Retinal pigment epithelial cell (primary cell): ENCODE measurements around the gene EDIL3.
"Not testable (repeated sequence)": the region's sequence is repeated elsewhere in the genome, so short reads cannot be mapped to it uniquely, and the experiment has no call there.

Source experiments
- DNase-seq: peaks from one replicate; pipeline ENCODE4 v3.0.0-alpha.2; 2010; ENCODE audit warnings: low read depth
- H3K4me3 ChIP-seq: 2 replicates; pipeline ENCODE4 v1.5.1; 2011; ENCODE audit warnings: mild to moderate bottlenecking, low read length, control low read depth, moderate library complexity
- TF ChIP-seq, protein P1 (sequence below): conservative IDR thresholded peaks from 2 replicates; pipeline ENCODE4 v1.5.1; 2011; ENCODE audit warnings: low read depth, low read length, control low read depth, inconsistent platforms

Gene EDIL3

DNA sequence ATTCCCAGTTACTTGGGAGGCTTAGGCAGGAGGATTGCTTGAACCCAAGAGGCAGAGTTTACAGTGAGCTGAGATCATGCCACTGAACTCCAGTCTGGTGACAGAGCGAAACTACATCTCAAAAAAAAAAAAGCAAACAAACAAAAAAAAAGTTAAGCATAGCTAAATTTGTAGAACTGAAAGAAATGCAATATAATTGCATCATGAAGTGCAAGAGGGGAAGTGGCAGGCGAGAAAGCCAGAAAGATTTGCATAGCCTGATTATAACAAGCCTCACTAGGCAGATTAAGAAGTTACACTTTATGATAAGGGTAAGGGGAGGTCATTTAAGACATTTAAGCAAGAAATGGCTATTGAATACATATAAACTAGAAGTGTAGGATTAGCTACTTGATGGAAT lies 187.1 kb downstream of the EDIL3 start:
- DNase-seq, result no peak
- TF ChIP-seq, protein P1, sequence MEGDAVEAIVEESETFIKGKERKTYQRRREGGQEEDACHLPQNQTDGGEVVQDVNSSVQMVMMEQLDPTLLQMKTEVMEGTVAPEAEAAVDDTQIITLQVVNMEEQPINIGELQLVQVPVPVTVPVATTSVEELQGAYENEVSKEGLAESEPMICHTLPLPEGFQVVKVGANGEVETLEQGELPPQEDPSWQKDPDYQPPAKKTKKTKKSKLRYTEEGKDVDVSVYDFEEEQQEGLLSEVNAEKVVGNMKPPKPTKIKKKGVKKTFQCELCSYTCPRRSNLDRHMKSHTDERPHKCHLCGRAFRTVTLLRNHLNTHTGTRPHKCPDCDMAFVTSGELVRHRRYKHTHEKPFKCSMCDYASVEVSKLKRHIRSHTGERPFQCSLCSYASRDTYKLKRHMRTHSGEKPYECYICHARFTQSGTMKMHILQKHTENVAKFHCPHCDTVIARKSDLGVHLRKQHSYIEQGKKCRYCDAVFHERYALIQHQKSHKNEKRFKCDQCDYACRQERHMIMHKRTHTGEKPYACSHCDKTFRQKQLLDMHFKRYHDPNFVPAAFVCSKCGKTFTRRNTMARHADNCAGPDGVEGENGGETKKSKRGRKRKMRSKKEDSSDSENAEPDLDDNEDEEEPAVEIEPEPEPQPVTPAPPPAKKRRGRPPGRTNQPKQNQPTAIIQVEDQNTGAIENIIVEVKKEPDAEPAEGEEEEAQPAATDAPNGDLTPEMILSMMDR, result no peak
- H3K4me3 ChIP-seq, result no peak overlapping the region

DNA sequence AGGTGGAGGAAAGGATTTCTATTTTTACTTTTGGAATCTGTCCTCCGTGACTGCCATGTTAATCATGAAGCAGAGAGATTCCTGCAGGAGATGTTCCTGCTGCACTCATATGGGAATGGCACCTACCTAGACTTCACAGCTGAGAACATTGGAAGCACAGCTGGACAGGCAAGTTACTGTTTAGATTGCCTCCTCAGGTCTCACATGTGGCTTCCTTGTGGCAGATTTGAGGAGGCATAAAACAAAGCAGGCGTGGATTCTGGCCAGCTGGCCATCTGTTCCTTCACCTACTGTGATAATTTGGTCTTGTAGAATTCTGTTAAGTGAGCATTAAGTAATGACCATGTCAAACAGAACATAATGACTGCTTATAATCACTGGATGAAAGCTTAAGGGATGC lies 193.4 kb downstream of the EDIL3 start:
- TF ChIP-seq, protein P1, result no peak
- H3K4me3 ChIP-seq, result no peak overlapping the region
- no peak for DNase-seq

DNA sequence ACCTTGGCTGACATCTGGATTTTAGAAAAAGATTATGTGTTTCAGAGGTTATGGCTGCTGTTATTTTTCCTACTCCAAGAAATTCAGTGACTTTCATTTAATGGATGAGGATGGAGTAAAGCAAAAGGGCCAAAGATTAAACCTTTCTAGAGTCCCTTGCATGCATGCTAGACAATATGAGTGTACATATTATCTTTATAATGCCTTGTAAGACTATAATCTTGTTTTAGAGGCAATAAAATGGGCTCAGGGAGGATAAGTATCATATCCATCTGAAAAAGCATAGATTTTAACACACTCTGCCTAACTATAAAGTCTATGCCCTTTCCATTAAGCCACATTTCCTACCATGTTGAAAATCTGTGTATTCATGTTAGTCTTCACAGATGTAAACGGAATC lies 199.8 kb downstream of the EDIL3 start:
- TF ChIP-seq, protein P1, result no peak
- no peak for DNase-seq

DNA sequence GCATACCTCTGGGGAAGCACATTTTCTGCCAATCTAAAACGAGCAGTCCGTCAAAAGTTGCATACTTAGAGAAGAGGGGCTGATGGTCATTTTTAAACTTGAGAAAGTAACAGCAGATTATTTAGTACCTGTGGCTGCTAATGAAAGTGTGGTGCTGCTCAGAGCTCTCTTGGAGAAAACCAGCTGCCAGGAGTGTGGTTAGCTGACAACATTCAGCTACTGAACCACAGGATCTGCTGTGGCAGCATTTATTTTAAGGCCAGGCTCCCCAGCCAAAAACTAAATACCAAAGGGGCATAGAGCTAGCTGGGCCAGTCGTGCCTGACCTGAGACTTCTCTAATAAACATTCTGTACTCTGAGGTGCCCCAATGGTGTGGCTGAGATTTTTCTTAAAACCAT lies 203.6 kb downstream of the EDIL3 start:
- TF ChIP-seq, protein P1, result no peak
- no peak for DNase-seq
- no peak overlapping the region for H3K4me3 ChIP-seq

More for the DNA sequence above, 199.8 kb downstream of the EDIL3 start:
- H3K4me3 ChIP-seq, result no peak overlapping the region

DNA sequence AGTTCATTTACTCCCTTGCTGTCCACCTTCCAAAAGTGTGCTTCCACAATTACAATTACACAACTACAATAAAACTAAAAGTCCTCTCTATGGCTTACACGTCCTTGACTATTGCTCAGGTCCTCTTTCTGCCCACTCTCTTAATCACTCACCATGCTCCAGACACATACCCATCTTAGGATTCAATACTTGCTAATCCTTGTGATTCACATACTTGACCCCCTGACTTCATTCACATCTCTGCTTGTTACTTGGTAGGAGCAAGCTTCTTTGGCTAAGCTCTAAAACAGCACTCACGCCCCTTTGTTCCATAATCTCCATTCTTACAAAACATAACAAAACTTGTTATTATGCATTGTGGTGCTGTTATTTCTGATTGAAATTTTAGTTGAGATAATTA lies 215.8 kb downstream of the EDIL3 start:
- DNase-seq, result peak; percentile 9
- no peak overlapping the region for H3K4me3 ChIP-seq
- TF ChIP-seq, protein P1, result no peak

DNA sequence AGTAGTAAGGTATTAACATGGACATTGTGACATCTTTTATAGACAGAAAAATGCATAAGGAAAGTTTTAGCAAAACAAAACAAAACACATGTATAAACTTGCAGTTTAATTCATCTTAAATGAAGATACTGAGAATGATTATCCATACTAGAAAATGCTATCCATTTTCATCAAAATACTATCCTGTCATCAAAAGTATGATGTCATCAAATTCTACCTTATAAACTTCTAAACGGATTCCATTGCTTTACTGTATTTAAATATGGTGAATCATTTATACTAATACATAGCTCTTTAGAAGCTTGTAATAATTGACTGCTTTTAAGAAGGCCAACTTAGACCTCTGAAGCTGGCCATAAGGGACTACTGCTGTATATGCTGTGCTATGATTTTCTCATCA lies 221.0 kb downstream of the EDIL3 start:
- DNase-seq, result no peak
- TF ChIP-seq, protein P1, result no peak
- no peak overlapping the region for H3K4me3 ChIP-seq

DNA sequence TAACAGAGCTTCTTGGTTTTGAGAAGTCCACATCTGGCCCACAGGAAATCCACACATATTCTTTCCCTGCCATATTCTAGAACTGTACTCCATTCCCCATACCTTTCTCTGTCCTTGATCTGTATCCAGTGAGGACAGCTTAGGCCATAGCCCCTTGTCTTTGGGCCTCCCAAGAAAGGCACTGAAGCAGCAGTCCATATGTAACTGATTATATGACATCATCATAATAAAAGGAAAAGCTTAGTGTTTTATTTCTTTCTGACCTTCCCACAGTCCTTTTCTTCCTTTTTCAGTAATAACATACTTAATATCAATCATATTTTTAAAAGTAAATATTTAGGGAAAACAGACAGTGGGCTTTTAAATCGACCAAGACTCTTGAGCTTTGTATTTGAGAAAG lies 222.0 kb downstream of the EDIL3 start:
- TF ChIP-seq, protein P1, result no peak
- no peak for DNase-seq
- H3K4me3 ChIP-seq, result no peak overlapping the region

DNA sequence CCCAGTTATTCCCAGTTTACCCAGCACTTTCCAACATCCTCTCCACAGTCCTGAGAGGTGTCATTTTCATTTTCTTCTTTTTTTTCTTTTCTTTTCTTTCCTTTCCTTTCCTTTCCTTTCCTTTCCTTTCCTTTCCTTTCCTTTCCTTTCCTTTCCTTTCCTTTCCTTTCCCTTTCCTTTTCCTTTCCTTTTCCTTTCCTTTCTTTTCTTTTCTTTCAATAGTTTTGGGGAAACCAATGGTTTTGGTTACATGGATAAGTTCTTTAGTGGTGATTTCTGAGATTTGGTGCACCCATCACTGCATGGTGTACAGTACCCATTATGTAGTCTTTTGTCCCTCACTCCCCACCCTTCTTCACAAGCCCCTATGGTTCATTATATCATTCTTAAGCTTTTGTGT lies 224.0 kb downstream of the EDIL3 start:
- not testable (repeated sequence) for DNase-seq, H3K4me3 ChIP-seq
